SK-N-SH treated with all-trans-retinoic acid at 6 μM for 48 hours (cell line): ENCODE results near the gene SLC10A3.

ENCODE experiments used
- ATAC-seq: fragments of 200-7000 bp; cut with Tn5 transposase; 3 replicates; pipeline ENCODE4 v1.9.1; 2020; ENCODE audit warnings: mild to moderate bottlenecking, moderate library complexity
- ARNTL ChIP-seq: fragments of 450-650 bp; formaldehyde crosslinking; IDR thresholded peaks from 2 replicates; pipeline ENCODE4 v1.5.0; 2020; ENCODE audit warnings: low read depth, mild to moderate bottlenecking, moderate library complexity, borderline replicate concordance
- BACH2 ChIP-seq: fragments of 250-450 bp; sonication (Bioruptor Pico); IDR thresholded peaks from 2 replicates; pipeline ENCODE4 v1.9.0; 2021; ENCODE audit warnings: mild to moderate bottlenecking, borderline replicate concordance
- CREB5 ChIP-seq: fragments of 250-450 bp; sonication (Bioruptor Pico); IDR thresholded peaks from 2 replicates; pipeline ENCODE4 v1.5.1; 2020; ENCODE audit warnings: low read depth, mild to moderate bottlenecking, moderate library complexity
- CSDC2 ChIP-seq: fragments of 250-450 bp; sonication (Bioruptor Pico); IDR thresholded peaks from 2 replicates; pipeline ENCODE4 v1.5.0; 2020; ENCODE audit warnings: mild to moderate bottlenecking, moderate library complexity
- ESRRG ChIP-seq: fragments of 250-450 bp; sonication (Bioruptor Pico); IDR thresholded peaks from 2 replicates; pipeline ENCODE4 v1.6.1; 2021; ENCODE audit warnings: mild to moderate bottlenecking
- GLIS3 ChIP-seq: fragments of 250-450 bp; sonication (Bioruptor Pico); IDR thresholded peaks from 2 replicates; pipeline ENCODE4 v1.5.0; 2020; ENCODE audit warnings: mild to moderate bottlenecking, moderate library complexity
- ISL1 ChIP-seq: fragments of 250-450 bp; sonication (Bioruptor Pico); IDR thresholded peaks from 2 replicates; pipeline ENCODE4 v2.1.2; 2022; ENCODE audit warnings: mild to moderate bottlenecking, moderate library complexity
- PATZ1 ChIP-seq: fragments of 250-450 bp; sonication (Bioruptor Pico); IDR thresholded peaks from 2 replicates; pipeline ENCODE4 v1.8.0; 2020; ENCODE audit warnings: mild to moderate bottlenecking, moderate library complexity, borderline replicate concordance
- POU6F1 ChIP-seq: fragments of 250-450 bp; sonication (Bioruptor Pico); IDR thresholded peaks from 2 replicates; pipeline ENCODE4 v1.8.0; 2021; ENCODE audit warnings: low read depth, mild to moderate bottlenecking, moderate library complexity, borderline replicate concordance
- PPARA ChIP-seq: fragments of 250-450 bp; sonication (Bioruptor Pico); IDR thresholded peaks from 2 replicates; pipeline ENCODE4 v1.5.0; 2020; ENCODE audit warnings: mild to moderate bottlenecking, borderline replicate concordance
- RARB ChIP-seq: fragments of 250-450 bp; sonication (Bioruptor Pico); IDR thresholded peaks from 2 replicates; pipeline ENCODE4 v1.8.0; 2021; ENCODE audit warnings: mild to moderate bottlenecking, moderate library complexity
- SNAI2 ChIP-seq: fragments of 250-450 bp; sonication (Bioruptor Pico); IDR thresholded peaks from 2 replicates; pipeline ENCODE4 v1.5.0; 2020; ENCODE audit warnings: mild to moderate bottlenecking, moderate library complexity
- TCF4 ChIP-seq: fragments of 250-450 bp; sonication (Bioruptor Pico); IDR thresholded peaks from 2 replicates; pipeline ENCODE4 v1.8.0; 2021; ENCODE audit warnings: mild to moderate bottlenecking, moderate library complexity, borderline replicate concordance
- TOX ChIP-seq: fragments of 250-450 bp; sonication (Bioruptor Pico); IDR thresholded peaks from 2 replicates; pipeline ENCODE4 v1.8.0; 2021; ENCODE audit warnings: mild to moderate bottlenecking, moderate library complexity, borderline replicate concordance
- ZC3H10 ChIP-seq: fragments of 250-450 bp; sonication (Bioruptor Pico); IDR thresholded peaks from 2 replicates; pipeline ENCODE4 v1.5.1; 2021; ENCODE audit warnings: mild to moderate bottlenecking, moderate library complexity
- ZFP3 ChIP-seq: fragments of 250-450 bp; sonication (Bioruptor Pico); IDR thresholded peaks from 2 replicates; pipeline ENCODE4 v1.5.0; 2020; ENCODE audit warnings: mild to moderate bottlenecking, moderate library complexity
- ZFP30 ChIP-seq: fragments of 450-650 bp; formaldehyde crosslinking; IDR thresholded peaks from 2 replicates; pipeline ENCODE4 v1.5.0; 2022; ENCODE audit warnings: mild to moderate bottlenecking, moderate library complexity
- ZNF565 ChIP-seq: fragments of 450-650 bp; formaldehyde crosslinking; conservative IDR thresholded peaks from 2 replicates; pipeline ENCODE4 v1.5.0; 2020; ENCODE audit warnings: low read depth, mild to moderate bottlenecking, moderate library complexity
- ZNF70 ChIP-seq: fragments of 450-650 bp; formaldehyde crosslinking; IDR thresholded peaks from 2 replicates; pipeline ENCODE4 v1.5.0; 2020; ENCODE audit warnings: mild to moderate bottlenecking, moderate library complexity
- ZNF8 ChIP-seq: fragments of 450-650 bp; formaldehyde crosslinking; IDR thresholded peaks from 2 replicates; pipeline ENCODE4 v1.5.0; 2020; ENCODE audit warnings: mild to moderate bottlenecking, moderate library complexity
- TF ChIP-seq, protein P1 (sequence below): fragments of 250-450 bp; sonication (Bioruptor Pico); IDR thresholded peaks from 2 replicates; pipeline ENCODE4 v1.5.0; 2020; ENCODE audit warnings: mild to moderate bottlenecking, moderate library complexity
- TF ChIP-seq, protein P2 (sequence below): fragments of 250-450 bp; sonication (Bioruptor Pico); IDR thresholded peaks from 2 replicates; pipeline ENCODE4 v1.5.1; 2021; ENCODE audit warnings: mild to moderate bottlenecking, moderate library complexity

SLC10A3 gene

DNA sequence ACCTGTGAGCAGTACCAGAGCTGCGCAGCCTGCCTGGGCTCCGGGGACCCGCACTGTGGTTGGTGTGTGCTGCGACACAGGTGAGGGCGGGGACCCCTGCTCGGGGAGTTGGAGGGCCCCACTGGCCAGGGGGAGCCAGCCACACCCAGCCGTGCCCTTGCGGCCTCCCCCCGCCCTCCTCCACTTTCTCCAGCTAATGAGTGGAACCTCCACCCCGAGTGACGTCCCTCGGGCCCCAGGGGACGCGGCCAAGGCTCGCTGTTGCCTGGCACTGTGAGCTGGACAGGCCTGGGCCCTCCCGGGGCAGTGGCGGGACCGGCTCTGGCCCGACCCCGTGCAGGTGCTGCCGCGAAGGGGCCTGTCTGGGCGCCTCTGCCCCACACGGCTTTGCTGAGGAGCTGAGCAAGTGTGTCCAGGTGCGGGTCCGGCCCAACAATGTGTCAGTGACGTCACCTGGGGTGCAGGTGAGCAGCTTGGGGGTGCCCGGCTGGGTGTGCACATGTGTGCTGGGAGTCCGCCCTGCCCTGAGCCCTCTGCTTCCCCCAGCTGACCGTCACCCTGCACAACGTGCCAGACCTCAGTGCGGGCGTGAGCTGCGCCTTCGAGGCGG is 26.7 kb downstream of the SLC10A3 start:
- ATAC-seq: no peak
- TF ChIP-seq PPARA (CRISPR knock-in tag) (no peak), ZFP30 (CRISPR knock-in tag) (no peak), SNAI2 (CRISPR knock-in tag) (no peak), ARNTL (CRISPR knock-in tag) (no peak), GLIS3 (no peak), TOX (CRISPR knock-in tag) (no peak), TCF4 (no peak), ZC3H10 (no peak), RARB (CRISPR knock-in tag) (no peak), ISL1 (no peak), ZNF70 (no peak), ESRRG (no peak), PATZ1 (CRISPR knock-in tag) (no peak), ZNF8 (CRISPR knock-in tag) (no peak), ZFP3 (CRISPR knock-in tag) (no peak), CSDC2 (CRISPR knock-in tag) (no peak), POU6F1 (CRISPR knock-in tag) (no peak)
- TF ChIP-seq, protein P1, sequence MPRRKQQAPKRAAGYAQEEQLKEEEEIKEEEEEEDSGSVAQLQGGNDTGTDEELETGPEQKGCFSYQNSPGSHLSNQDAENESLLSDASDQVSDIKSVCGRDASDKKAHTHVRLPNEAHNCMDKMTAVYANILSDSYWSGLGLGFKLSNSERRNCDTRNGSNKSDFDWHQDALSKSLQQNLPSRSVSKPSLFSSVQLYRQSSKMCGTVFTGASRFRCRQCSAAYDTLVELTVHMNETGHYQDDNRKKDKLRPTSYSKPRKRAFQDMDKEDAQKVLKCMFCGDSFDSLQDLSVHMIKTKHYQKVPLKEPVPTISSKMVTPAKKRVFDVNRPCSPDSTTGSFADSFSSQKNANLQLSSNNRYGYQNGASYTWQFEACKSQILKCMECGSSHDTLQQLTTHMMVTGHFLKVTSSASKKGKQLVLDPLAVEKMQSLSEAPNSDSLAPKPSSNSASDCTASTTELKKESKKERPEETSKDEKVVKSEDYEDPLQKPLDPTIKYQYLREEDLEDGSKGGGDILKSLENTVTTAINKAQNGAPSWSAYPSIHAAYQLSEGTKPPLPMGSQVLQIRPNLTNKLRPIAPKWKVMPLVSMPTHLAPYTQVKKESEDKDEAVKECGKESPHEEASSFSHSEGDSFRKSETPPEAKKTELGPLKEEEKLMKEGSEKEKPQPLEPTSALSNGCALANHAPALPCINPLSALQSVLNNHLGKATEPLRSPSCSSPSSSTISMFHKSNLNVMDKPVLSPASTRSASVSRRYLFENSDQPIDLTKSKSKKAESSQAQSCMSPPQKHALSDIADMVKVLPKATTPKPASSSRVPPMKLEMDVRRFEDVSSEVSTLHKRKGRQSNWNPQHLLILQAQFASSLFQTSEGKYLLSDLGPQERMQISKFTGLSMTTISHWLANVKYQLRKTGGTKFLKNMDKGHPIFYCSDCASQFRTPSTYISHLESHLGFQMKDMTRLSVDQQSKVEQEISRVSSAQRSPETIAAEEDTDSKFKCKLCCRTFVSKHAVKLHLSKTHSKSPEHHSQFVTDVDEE (CRISPR knock-in tag): no peak
- TF ChIP-seq, protein P2, sequence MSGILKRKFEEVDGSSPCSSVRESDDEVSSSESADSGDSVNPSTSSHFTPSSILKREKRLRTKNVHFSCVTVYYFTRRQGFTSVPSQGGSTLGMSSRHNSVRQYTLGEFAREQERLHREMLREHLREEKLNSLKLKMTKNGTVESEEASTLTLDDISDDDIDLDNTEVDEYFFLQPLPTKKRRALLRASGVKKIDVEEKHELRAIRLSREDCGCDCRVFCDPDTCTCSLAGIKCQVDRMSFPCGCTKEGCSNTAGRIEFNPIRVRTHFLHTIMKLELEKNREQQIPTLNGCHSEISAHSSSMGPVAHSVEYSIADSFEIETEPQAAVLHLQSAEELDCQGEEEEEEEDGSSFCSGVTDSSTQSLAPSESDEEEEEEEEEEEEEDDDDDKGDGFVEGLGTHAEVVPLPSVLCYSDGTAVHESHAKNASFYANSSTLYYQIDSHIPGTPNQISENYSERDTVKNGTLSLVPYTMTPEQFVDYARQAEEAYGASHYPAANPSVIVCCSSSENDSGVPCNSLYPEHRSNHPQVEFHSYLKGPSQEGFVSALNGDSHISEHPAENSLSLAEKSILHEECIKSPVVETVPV (CRISPR knock-in tag): no peak
- TF ChIP-seq, all 23 proteins: peak for 0

GRCh38 chrX:154462396-154462795 is 28.0 kb downstream of the SLC10A3 start:
- TF ChIP-seq ESRRG: no peak
- no peak for TF ChIP-seq RARB (CRISPR knock-in tag)
- no peak for TF ChIP-seq PATZ1 (CRISPR knock-in tag)
- no peak for TF ChIP-seq GLIS3
- TF ChIP-seq ISL1: no peak
- no peak for TF ChIP-seq TOX (CRISPR knock-in tag)
- no peak for ATAC-seq

DNA sequence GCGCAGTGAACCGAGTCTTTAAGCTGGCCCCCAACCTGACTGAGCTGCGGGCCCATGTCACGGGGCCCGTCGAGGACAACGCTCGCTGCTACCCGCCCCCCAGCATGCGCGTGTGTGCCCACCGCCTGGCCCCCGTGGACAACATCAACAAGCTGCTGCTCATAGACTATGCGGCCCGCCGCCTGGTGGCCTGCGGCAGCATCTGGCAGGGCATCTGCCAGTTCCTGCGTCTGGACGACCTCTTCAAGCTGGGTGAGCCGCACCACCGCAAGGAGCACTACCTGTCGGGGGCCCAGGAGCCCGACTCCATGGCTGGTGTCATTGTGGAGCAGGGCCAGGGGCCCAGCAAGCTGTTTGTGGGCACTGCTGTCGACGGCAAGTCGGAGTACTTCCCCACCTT is 30.1 kb downstream of the SLC10A3 start:
- ATAC-seq: no peak
- TF ChIP-seq CREB5 (CRISPR knock-in tag) (no peak), ARNTL (CRISPR knock-in tag) (no peak), RARB (CRISPR knock-in tag) (no peak), SNAI2 (CRISPR knock-in tag) (no peak), ZC3H10 (no peak), ZNF8 (CRISPR knock-in tag) (no peak), BACH2 (CRISPR knock-in tag) (no peak), ZNF565 (no peak), PATZ1 (CRISPR knock-in tag) (no peak), CSDC2 (CRISPR knock-in tag) (no peak)
- TF ChIP-seq, protein P2 (CRISPR knock-in tag): no peak
